ENCODE data around the gene HMGB2.

Gene HMGB2

DNA sequence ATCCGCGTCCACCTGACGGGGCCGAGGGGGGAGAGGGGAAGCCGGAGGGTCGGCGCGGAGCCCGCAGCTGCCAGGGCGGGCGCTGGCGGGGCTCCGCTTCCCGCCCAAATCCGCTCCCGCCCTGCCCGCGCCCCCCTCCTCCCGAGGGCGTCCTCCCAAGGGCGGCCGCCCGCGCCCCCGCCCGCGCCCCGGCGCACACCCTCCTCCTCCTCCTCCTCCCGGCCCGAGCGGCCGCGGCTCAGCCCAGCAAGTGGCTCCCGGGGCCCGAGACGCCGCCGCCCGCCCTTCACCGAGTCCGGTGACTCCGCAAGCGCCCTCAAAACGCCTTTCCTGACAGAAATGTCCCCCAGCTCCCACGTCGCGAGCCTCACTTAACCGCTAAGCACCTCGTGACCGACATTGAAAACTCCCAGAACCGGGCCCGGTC lies 487 bp downstream of the HMGB2 start:
- DNase-seq = peak; percentile 82

DNA sequence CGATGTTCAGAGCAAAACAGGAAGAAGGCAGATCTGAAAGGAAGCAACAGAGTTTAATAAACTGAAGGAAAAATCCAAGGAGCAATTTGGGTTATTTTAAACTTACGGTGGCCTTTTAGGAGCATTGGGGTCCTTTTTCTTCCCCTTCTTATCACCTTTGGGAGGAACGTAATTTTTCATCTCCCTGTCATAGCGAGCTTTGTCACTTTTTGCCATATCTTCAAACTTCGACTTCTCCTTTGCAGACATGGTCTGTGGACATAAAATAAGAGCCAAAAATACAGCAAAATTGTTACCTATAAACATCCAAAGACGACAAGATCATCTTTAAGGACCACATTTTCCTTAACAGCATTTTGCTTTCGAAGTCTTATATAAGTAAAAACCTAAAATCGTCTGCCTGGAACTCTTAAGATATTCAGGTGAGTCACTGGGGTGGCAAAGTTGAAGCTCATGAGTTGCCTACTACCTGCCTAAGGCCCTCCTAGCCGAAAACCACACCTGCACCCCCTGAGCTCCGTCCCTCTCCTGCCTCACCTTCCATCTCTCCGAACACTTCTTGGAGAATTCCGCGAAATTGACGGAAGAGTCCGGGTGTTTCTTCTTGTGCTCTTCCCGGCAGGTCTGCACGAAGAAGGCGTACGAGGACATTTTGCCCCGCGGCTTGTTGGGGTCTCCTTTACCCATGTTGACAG lies 1.0 kb downstream of the HMGB2 start:
- DNase-seq = peak; percentile 69

DNA sequence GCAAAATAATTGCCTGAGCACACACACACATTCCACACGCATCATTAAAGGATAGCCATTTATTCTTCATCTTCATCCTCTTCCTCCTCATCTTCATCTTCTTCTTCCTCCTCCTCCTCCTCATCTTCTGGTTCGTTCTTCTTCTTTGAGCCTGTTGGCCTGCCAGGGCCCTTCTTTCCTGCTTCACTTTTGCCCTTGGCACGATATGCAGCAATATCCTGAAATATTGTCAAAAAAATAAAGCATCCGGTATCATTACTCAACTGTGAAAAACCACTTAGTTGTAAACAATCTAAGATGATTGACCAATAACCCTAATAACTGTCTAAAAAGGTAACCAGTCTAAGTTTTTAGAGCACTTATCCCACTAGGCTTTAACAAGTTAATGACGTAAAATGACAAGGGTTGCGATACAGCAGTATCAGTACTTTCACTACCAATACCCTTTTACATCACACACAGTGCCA lies 2.1 kb downstream of the HMGB2 start:
- DNase-seq = no peak

DNA sequence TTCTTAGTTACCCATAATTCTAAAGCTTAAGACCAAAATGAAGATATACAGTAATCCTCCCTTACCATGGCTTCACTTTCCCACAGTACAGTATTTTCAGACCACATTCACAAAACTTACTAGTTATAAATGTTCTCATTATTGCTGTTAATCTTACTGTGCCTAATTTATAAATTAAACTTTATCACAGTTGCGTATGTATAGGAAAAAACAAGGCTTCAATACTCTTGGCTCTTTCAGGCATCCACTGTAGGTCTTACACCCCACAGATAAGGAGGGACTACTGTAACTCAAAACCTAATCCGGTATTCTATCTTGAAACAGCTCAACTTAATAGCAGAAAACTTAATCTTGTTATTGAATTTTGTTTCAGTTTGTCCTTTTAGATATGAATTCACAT lies 3.6 kb downstream of the HMGB2 start:
- DNase-seq = no peak

DNA sequence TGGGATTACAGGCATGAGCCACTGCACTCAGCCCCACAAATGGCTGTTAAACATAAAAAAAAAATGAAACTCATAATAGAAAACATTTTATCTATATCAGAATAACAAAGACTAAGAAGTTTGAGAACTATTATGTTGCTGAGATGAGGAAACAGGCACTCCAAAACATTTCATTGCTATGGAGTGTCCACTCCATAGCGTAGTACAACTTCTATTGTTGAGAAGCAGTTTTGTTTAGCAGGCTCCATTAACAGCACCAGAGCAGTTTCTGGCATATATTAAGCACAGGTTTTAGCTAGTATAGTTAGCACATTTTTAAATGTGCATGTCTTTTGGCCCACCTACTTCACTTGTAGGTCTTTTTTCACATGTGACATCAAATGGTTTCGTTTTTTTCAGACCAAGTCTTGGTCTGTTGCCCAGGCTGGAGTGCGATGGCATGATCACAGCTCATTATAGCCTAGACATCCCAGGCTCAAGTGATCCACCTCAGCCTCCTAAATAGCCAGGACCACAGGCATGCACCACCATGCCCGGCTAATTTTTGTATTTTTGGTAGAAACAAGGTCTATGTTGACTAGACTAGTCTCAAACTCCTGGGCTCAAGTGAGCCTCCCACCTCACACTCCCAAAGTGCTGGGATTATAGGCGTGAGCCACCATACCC lies 5.8 kb downstream of the HMGB2 start:
- DNase-seq = no peak

DNA sequence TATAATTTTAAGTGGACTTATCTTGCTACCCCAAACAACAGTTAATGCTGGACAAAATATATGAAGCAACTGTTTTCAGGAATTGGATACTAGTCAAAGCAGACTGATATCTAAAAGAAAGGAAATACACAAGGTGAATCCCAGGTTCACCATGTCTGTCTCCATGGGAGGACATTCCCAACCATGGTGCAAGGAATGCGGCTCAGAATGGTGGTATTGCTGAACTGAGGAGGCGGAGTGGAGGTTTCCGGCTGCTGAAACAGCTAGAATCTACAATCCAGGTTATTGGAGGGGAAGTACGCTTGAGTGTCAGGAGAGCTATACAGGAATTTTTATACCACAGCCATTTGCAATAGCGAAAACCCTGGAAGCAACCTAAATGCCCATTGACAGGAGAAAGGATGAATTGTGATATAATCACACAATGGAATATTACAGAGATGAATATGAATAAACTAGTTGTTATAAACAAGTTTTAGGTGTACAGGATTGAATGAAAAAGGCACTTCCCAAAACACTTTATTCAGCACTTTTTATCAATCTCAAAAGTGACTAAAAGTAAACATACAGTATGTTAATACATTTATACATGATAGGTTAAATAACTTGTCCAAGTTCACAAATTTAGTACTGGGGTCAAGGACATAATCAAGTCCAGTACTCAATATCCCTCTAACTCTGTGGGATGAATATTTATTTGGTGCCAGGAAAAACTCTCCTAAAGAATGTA lies 9.0 kb downstream of the HMGB2 start:
- DNase-seq = no peak

DNA sequence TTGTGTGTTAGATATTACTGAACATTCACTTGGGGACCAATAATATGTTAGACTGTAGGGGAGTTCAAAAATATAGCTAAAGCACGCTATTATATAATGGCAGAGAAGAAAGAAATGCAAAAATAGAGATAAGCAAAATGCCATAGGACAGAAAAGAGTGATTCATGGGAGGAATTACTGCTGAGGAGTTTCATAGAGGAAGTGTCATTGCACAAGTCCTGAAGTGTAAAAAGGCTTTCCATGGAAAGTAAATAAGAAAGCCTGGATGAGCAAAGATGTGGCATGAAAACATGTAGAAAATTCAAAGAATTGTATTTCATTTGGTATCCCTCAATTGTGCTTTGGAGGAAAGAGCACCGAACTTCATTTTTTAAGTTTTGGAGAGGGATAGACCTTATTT lies 14.5 kb downstream of the HMGB2 start:
- no peak for DNase-seq

DNA sequence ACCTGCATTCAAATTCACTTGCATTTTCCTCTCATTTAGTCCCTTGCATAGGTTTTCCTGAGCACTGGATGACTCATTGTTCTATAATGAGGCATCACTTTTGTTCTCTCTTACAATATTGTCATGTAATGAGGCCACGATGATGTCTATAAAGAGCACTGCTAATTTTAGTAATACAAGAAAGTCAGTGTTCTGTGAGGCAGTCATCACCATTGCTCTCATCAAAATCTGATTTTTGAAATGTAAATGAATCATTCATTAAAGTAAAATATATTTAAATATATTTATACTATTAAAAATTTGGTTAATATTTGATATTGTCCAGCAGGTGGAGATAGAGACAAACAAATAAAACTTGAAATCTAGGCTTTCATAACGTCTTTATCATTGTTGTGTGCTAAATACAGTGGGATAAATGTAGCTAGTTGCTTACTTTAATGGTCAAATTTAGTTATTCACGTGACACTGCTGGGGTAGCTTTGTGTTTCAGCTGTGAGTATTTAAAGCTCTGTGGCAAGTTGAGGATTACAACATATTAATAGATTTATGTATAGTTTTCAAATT lies 15.4 kb downstream of the HMGB2 start:
- DNase-seq = no peak

DNA sequence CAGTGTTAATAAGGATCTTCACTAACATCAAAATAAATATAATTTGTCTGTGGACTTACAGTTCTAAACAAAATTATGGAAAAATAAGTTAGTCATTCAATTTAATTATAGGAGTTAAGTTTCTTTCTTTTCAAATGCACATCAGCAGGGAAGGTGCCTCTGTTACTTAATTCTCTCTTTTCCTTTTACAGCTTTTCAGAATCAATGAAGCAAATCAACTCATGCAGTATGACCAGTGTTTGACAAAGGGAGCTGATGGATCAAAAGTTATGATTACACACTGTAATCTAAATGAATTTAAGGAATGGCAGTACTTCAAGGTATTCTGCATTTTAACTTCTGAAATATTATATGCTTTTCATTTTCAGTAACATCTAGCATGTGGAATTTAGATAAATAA lies 15.9 kb downstream of the HMGB2 start:
- no peak for DNase-seq

DNA sequence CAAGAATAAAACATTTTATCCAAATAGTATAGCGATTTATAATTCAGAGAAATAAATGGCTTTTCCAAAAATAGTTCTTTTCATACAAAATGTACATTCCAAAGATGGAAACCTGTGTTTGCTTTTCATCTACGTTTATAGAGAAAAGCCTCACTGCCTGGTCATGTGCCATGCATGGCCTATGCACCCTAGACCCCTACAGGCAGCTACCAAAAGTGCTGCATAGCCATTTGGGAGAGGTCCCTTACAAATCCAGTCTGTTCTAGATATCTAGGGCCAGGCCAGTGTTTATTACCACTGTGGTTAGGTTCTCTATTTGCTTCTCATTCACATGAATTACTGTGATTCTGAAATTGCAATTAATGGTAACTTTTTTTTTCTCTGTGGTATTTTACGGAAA lies 17.2 kb downstream of the HMGB2 start:
- DNase-seq = no peak

DNA sequence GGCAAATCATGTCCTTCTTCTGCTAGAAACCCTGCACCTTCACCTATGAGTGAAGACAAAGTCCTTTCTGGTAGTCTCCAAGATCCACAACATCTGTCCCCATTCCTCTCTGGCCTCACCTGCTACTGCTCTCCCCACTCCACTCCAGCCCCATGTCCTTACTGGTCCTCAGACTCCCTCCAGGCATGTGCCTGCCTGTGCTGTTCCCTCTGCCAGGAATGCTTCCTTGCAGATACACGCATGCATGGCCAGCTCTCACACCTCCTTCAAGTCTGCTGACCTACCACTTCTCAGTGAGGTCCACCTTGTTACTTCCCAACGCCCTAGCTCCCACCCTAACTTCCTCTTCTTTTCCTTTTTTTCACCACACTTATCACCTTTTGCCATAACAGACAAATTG lies 18.1 kb downstream of the HMGB2 start:
- no peak for DNase-seq

DNA sequence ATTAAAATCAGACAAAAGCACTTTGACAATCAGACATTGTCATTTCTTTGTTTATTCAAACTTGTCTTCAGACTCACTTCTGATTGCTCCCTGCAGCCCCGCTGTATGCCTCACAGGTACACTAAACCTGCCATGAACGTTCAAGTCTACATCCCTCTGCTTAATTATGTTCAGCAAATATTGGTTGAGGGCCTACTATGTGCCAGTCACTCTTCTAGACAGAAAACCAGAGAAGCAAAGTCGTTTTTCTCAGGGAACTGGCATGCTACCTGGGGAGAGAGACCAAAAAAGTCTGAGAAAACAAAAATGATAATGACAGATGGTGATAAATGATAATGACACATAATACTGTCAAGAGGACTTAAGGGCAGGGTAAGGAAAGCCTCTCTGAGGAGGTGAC lies 19.4 kb downstream of the HMGB2 start:
- no peak for DNase-seq

DNA sequence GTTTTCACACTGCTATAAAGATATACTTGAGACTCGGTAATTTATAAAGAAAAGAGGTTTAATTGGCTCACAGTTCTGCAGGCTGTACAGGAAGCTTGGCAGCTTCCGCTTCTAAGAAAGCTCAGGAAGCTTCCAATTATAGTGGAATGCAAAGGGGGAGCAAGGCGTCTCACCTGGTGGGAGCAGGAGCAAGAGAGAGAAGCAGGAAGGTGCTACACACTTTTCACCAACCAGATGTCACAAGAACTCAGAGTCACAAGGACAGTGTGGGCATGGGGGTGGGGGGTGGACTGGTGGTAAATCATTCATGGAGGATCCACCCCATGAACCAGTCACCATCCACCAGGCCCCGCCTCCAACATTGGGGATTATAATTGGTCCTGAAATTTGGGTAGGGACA lies 22.8 kb downstream of the HMGB2 start:
- no peak for DNase-seq

DNA sequence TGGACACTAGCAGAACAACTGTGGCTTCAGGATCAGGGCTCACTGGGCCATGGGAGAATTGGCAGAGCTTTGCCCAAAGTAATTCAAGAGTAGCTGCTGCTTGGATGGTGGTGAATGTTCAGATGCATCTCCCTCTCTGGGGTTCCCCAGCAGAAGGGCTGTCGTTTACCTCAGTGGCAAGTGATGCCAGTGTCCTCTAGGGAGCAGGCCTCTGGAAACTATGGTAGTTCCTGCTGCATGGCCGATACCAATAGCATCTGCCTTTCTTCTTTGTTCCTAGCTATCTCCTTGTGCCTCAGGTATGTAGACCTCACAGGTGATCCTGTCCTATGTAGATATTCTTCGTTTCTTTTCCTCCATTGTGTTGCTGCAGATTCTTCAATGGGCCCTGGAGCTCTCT lies 26.4 kb downstream of the HMGB2 start:
- no peak for DNase-seq

DNA sequence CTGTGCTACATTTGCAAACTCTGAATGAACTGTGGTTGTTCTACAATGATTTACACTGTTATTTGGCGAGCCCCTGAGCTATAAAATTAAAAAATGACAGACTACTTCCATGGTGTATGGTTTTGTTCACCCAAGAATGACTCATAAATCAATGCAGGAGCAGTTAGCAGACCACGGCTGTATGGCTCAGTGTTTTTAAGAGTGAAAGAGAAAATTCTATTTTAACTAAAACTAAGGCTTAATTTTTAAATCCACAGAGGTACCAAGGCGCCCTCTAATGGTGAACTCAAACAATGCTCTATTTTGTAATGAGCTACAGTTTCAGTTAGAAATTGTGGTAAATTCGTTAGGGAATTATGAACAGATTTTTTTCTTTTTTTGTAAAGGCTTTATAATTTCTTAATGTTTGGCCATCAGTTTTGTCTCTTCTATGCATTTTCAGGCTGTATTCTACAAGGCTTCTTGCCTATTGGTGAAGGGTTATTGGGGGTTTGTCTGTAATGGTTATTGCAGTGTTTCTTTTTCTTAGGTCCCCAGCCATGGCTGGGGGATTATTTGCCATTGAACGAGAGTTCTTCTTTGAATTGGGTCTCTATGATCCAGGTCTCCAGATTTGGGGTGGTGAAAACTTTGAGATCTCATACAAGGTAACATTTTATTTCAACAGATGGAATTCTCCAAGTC lies 32.5 kb downstream of the HMGB2 start:
- DNase-seq = no peak

DNA sequence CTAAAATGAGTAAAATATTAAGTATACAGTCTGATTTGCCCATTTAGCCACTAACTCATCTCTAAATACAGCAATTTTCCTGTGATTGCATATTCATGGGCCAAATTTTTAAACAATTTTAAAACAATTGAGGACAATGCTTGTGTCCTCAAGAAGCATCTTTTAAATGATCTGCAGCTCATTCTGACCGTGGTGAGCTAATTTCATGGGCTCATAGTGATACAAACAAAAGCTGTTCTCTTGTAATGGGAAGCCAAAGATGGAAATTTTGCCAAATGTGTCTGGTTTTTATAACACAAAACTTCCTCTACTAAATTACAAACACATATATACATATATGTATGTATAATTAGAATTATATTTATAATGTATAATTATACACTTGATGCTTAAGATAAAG lies 39.7 kb downstream of the HMGB2 start:
- no peak for DNase-seq

DNA sequence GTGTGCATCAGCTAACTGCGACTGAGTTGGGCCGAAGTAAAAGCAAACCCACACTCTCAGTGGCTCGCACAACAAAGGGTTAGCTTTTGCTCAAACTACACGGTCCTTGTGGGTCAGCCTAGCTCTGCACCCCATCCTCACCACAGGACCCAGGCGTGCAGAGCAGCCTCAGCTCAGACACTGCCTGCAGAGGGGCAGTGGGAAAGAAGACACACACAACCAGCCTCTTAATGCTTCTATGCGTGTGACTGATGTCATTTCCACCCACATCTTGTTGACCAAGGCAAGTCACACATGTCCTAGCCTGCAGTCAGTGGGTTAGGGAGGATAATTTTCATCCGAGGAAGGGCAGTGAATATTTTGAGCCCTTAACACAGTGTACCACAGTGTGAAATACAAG lies 40.5 kb downstream of the HMGB2 start:
- no peak for DNase-seq

DNA sequence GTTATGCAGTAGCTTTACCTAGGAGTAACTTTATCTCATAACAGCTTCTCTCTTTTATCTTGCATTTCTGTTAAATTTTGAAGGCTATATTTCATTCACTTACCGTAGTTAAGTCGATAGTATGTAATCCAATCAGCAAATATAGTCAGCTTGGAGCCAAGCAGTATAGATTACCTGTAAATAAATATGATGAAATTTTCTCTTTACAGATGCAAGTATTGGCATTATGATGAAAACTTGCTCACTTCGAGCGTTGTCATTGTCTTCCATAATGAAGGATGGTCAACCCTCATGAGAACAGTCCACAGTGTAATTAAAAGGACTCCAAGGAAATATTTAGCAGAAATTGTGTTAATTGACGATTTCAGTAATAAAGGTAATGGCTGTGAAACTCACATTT lies 42.3 kb downstream of the HMGB2 start:
- no peak for DNase-seq

DNA sequence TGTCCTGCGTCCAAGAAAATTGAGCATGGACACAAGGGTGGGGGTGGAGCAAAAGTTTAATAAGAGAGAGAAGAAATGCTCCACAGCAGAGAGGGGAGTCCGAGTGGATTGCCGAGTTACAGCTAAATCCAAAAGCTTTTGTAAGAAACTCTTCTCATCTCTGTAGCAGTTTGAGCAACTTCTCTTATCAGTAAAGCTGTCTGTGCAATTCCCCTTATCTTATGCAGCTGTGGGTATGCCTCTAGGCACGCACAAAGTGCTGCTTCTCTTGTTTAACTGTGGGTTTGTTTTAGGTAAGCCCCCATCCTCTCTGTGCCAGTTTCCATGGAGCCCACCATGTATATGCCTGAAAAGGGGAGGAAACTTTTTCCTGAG lies 44.8 kb downstream of the HMGB2 start:
- DNase-seq = no peak

DNA sequence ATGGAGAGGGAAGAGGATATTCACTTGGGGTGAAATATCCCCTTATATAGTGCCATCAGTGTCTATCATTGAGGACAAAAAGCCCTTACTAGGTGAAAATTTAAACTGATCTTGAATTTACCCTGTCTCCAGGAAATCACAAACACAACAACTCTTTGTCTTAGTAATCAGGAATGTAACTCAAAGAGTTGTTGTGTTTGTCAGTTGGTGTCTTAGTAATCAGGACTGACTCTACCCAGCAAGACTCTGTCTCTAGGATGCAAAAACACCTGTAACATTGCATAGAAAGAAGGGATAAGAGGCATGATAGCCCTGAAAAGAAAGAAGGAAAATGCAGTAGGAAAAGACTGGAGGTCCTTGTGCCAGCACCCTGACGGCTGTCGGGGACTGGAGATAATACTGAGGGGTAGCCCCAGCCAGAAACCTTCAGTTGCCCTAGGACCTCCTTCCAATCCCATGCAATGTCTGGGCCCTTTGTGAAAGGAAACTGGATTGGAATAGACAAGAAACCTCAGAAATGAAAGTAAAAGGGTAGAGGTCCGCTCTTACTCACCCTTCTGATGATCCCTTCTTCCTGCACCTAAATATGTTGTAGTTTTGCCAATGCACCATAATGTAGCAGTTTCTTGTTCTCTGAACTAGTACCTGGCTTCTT lies 45.3 kb downstream of the HMGB2 start:
- DNase-seq = no peak

DNA sequence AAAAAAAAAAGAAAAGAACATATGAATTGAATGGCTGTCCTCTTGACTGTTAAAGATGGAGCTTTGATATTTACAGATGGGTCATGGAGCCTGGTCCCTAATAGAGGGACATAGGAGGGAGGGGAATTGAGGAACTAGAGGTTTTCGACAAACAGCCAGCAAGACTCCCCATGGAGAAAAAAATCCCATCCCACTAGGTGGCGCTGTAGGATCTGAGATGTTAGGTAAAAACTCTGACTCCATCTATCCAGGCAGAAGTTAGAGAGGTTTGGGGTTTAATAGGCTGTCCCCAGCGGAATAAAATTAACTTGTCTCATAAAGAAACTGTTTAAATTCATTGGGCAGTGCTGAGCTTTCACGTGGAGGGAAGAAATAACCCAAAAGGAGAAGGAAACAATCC lies 45.9 kb downstream of the HMGB2 start:
- peak; percentile 83 for DNase-seq

DNA sequence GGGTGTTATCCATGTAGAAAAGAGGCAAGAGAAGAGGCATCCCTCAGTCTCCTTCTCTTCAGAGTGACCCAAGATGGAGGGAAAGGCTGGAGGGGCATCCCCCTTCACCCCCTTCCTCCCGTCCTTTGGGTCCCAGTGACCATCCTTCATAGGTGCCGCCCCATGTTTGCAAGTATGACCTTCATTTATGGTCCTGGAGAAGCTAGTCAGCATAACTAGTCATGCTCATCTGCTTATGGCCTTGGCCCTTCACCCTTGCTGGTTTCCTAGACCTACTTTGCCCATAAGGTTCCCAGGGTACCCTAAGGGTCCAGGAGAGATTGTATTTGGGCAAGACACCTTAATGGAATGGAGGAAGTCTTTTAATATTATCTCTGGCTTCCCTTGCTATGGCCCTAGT lies 46.7 kb downstream of the HMGB2 start:
- no peak for DNase-seq

DNA sequence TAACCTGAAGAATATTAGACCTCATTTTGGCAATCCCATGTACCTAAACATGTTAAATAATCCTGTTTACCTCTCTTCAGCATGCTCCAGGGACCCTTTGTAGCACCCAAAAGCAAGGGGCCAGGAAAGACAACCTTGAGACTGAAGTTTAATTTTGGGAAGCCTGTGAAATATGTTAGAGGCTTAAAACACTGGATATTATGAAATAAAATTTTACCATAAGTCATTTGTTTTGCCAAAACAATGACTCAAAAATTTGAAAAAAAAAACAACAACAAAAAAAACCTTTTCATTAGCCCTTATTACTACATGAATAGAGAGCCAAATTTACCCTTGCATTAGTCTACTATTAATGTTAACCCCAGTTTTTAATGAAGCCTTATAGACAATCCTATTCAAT lies 49.7 kb downstream of the HMGB2 start:
- no peak for DNase-seq
